EL (cell line): ENCODE results near the gene EMB.
"Not testable (repeated sequence)": the region's sequence is repeated elsewhere in the genome, so short reads cannot be mapped to it uniquely, and the experiment has no call there.

ENCODE experiments used
- DNase-seq: peaks from one replicate; pipeline ENCODE4 v3.0.0-alpha.2; 2016

Gene EMB

DNA sequence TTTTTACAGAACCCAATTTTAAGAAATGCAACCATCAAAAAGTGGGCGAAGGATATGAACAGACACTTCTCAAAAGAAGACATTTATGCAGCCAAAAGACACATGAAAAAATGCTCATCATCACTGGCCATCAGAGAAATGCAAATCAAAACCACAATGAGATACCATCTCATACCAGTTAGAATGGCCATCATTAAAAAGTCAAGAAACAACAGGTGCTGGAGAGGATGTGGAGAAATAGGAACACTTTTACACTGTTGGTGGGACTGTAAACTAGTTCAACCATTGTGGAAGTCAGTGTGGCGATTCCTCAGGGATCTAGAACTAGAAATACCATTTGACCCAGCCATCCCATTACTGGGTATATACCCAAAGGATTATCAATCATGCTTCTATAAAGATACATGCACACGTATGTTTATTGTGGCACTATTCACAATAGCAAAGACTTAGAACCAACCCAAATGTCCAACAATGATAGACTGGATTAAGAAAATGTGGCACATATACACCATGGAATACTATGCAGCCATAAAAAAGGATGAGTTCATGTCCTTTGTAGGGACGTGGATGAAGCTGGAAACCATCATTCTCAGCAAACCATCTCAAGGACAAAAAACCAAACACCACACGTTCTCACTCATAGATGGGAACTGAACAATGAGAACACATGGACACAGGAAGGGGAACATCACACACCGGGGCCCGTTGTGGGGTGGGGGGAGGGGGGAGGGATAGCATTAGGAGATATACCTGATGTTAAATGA lies 19.7 kb downstream of the EMB start:
- not testable (repeated sequence) for DNase-seq

DNA sequence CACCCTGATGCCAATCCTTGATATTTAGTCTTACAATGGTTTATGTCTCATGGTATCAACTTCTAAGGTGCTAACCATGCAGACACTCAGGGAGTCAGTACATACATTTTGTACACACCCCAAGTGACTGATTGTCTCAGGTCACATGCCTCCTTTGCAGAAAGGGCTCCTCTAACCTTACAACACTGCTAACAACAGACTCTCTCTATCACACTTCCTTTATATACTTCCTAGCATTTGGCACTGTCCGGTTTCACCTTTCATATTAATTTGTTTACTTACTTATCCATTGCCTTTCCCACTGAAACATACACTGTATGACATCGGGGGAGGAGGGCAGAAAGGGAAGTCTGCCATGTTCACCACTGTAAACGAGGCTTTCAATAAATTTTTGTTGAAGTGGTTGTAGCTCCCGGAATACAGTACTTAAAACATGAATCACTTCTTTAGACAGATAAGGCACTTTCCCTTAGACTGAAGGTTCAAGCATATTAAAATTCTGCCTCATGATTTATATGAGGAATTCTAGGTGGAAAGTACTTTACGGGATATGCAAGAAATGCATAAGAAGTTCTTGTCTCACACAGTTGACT lies 20.6 kb downstream of the EMB start:
- DNase-seq = no peak

DNA sequence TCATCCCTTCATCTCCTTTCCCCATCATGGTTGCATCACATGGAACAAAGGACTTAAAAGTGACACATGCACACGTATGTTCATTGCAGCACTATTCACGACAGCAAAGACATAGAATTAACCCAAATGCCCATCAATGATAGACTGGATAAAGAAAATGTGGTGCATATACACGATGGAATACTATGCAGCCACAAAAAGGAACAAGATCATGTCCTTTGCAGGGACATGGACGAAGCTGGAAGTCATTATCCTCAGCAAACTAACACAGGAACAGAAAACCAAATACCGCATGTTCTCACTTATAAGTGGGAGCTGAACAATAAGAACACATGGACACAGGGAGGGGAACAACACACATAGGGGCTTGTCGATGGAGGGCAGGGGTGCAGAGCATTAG lies 21.4 kb downstream of the EMB start:
- DNase-seq = not testable (repeated sequence)

DNA sequence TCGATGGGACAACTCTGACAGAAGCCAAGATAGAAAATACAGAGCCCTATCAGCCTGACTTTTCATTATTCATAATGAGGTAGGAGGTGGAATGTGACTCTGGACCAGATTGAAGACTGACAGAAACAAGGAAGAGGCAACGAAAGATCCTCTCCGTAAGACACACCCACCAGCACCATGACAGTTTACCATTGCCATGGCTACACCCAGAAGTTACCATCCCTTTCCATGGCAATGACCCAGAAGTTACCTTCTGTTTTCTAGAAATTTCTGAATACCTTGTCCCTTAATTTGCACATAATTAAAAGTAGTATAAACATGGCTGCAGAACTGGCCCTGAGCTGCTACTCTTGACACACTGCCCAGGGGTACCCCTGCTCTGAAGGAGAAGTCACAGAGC lies 24.5 kb downstream of the EMB start:
- not testable (repeated sequence) for DNase-seq

DNA sequence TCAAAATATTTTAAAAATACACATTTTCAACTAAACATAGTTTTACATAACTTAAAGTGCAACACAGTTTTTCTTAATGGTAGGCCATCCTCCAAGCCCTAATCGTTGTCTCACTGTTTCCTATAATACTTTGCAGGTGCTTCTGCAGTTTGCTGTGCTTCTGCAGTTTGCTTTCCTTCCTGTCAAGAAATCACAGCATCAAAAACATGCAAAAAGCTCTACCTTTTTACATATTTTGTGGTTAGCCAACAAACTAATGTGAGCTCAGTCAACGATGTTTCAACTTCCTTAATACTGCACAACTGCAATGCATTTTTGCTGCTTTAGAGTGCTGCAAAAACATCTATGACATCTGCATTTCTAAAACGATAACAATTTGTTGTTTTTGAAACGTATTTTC lies 25.2 kb downstream of the EMB start:
- no peak for DNase-seq

DNA sequence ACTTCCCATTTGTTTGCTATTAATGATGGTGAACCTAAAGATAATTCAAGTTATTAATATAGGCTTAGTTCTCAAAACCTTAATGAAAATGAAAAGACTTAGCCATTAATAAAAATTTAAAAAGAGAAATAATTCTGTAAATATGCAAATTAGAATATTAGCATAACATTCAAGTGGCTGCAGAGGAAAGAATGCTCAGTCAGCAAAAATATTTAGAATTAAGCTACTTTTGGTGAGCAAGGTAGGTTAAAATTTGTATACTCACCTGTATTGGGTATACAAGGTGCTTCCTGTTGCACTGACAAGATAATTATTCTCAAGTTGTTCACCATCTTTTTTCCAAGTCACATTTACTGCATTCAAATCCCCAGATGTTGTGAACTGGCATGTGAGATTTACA lies 30.2 kb downstream of the EMB start:
- DNase-seq = not testable (repeated sequence)

DNA sequence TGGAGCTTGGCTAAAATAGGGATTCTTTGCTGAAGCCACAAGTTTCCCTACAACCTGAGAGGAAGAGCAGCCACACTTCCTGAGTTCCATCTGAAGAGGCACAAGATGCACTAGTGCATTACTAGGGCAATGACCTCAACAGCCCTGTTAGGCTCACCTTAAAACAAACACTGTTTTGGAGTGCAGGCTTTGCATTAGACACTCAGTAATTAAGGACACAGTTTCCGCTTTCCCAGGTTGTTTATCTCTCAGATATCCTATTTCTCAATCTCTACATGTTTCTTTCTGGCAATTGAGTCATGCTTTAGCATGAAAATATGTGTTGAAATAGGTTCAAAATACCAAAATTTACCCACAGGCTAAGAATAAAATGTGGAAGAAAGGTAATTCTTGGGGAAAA lies 34.2 kb downstream of the EMB start:
- DNase-seq = peak; percentile 3

DNA sequence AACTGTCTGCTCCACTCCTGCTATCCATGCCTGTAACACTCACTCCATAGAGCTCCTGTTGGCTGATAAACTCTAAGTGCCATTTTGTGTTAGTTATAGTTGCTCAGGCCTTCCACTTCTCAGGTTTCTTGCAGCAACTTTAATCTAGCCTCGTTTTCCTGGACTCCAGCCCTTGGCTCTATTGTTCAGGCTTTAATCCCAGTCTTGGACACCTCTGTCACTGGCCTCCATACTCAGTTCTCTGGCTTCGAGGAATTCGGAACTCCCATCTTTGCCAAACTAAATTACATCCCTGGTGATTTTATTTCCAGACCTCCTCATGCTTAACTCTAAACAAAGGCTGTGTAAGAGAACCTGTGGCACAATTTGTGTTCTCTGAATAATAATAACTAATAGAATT lies 39.8 kb downstream of the EMB start:
- DNase-seq = no peak

DNA sequence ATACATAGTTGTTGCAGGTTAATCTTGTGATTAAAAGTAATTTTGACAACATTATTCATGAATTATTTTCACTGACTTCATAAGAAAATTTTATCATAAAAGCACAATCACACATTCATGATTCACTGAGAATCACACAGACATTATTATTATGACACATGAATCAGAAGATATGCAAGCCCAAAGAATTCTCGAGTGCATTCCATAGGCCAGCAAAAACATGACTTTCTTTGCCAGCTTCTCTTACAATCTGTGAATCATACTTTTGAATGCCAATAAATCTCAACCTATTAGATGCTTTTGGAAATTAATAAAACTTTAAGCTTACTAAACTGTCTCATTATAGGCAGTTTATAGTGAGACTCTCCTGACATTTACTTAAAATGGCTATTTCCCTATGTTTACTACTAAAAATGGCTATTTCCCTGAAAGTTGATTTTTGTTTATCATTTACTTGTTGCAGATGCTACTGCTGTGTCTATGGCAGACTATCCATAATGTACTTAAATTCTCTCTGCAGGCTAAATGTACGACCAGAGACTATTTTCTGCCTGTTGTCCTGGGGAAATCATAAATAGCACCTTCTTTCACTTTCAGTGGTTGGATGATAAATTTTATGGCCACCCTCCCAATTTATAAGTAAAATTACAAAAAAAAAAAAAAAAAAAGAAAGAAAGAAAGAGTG lies 47.0 kb downstream of the EMB start:
- DNase-seq = peak; percentile 84

DNA sequence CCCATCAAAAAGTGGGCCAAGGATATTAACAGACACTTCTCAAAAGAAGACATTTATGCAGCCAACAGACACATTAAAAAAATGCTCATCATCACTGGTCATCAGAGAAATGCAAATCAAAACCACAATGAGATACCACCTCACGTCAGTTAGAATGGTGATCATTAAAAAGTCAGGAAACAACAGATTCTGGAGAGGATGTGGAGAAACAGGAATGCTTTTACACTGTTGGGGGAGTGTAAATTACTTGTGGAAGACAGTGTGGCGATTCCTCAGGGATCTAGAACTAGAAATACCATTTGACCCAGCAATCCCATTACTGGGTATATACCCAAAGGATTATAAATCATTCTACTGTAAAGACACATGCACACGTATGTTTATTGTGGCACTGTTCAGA lies 48.8 kb downstream of the EMB start:
- DNase-seq = peak; percentile 32

DNA sequence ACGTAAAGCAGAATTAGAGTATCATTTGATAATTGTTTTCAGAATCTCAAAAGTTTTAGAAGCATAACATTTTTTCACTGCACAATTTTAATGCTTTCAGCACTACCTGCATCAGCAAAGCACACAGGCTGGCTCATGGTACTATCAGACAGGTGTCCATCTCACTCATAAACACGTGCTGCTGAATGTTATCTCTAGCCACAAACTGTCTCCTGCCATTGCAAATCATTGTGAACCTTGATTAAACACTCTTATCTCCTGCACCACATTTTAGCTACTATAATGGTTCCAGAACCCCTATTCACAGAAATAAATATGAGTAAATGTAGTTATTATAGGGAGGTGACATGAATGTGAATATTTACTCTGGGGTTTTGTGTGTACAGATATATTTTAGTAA lies 56.7 kb downstream of the EMB start:
- DNase-seq = not testable (repeated sequence)

DNA sequence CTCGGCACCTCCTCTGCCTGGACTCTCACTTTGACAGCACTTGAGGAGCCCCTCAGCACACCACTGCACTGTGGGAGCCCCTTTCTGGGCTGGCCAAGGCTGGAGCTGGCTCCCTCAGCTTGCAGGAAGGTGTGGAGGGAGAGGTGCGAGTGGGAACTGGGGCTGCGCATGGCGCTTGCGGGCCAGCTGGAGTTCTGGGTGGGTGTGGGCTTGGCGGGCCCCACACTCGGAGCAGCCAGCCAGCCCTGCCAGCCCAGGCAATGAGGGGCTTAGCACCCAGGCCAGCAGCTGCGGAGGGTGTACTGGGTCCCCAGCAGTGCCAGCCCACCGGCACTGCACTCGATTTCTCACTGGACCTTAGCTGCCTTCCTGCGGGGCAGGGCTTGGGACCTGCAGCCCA lies 64.4 kb downstream of the EMB start:
- DNase-seq = not testable (repeated sequence)

DNA sequence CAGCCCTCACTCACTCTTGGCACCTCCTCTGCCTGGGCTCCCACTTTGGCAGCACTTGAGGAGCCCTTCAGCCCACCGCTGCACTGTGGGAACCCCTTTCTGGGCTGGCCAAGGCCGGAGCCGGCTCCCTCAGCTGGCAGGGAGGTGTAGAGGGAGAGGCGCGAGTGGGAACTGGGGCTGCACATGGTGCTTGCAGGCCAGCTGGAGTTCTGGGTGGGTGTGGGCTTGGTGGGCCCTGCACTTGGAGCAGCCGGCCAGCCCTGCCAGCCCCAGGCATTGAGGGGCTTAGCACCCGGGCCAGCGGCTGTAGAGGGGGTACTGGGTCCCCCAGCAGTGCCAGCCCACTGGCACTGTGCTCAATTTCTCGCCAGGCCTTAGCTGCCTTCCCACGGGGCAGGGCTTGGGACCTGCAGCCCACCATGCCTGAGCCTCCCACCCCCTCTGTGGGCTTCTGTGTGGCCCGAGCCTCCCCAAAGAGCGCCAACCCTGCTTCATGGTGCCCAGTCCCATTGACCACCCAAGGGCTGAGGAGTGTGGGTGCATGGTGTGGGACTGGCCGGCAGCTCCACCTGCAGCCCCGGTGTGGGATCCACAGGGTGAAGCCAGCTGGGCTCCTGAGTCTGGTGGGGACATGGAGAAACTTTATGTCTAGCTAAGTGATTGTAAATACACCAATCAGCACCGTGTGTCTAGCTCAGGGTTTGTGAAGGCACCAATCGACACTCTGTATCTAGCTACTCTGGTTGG lies 71.6 kb downstream of the EMB start:
- DNase-seq = not testable (repeated sequence)

DNA sequence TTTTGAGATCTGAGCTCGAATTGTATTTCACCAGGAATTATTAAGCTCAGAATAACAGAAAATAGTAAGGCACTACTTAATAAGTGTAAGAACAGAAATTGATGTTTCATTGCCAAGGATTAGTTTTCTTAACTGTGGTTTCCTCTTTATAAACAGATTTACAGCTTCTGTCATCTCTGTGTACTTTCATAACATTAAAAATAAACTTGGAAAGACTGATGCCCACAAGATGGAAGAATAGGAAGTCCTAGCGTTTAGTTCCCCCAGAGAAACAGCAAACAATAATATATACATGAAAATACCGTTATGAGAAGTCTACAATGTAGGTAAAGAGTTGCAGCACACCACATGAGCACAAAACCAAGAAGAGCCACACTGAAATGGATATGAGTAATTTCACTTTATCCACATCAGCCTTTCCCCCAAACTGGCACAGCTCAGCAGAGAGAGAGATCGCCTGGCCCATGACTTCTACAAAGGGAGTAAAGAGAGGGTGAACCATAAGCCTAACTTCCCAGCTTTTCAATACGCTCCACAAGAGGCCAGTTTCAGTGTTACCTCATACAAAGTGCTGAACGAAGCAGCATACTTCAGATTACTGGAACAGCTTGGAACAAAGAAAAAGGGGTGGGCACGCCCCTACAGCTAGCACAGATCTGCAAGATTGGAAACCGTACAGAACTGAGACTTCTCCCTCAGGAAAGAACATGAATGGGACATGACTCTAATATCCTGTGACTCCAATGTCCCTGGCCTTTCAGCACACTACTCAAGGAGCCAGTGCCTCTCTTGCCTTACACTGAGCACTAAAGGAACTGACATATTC lies 75.4 kb downstream of the EMB start:
- DNase-seq = no peak

DNA sequence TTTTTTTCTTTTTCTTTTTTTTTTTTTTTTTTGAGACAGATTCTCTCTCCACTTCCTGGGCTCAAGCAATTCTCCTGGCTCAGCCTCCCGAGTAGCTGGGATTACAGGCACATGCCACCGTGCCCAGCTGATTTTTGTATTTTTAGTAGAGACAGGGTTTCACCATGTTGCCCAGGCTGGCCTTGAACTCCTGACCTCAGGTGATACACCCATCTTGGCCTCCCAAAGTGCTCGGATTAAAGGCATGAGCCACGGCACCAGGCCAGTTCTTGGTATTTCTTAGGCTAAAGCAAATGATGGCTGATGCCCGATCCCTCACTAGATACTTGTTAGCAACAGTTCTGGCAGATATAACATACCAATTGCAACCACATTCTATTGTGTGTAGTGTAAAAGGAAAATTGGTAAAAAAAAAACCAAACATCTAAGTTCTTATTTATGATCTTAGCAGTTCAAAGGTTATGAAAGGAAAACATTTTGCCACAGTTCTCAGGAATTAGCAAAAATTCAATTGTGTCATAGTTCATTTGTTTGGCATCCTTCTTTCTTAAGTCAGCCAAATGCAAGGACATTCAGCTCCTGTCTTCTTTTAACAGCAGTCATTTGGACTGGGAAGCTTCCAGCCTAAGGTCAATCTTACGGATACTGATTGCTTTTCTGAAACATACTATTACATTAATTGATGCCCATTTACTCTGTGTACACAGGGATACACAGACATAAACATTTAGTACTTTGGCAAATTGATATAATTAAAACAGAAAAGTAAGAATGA lies 76.4 kb downstream of the EMB start:
- not testable (repeated sequence) for DNase-seq

DNA sequence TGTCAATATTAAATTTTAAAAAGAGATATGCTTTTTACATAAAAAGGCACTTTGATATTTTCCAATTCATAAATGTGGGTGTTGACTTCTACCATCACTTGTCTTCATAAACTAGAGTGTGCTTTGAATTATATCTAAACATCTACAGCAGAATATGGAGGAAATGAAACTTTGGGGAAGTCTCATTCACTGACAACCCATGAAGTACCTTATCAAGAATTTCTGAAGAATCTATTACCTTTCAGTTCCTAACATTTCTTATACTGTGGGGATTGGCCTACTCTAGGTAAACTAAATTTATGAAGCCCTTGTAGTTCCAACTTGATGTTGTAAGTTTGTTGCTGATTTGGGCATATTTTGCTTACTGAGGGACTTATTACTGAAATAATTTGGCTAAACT lies 81.9 kb downstream of the EMB start:
- DNase-seq = no peak

DNA sequence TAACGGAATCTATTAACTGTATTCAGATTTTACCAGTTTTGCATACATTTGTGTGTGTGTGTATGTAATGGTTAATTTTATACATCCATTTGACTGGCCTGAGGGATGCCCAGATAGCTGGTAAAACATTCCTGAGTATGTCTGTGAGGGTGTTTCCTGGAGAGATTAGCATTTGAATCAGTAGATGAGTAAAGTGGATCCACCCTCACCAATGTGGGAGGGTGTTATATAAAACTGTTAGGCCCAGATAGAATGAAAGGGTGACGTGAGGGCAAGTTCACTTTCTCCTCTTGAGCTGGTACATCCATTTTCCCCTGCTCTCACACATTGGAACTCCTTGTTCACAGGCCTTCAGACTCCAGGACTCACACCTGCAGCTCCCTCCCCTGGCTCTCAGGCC lies 88.7 kb downstream of the EMB start:
- no peak for DNase-seq
